NCI-H1417 treated with DMSO at 0.1 percent for 48 hours (cell line): ENCODE results near the gene TMCC3.
"Not testable (repeated sequence)": the region's sequence is repeated elsewhere in the genome, so short reads cannot be mapped to it uniquely, and the experiment has no call there.

Experiments used
- DNase-seq: peaks from one replicate; lab custom pipeline; 2025; lab: John Stamatoyannopoulos, UW

The TMCC3 gene

GRCh38 chr12:94650143-94651056 is at the start of gene TMCC3:
Gene TMCC3, minus strand, starts transcription at chr12:94650557. Its CDS starts 127 bp downstream, at chr12:94650430.
- no peak for DNase-seq

DNA sequence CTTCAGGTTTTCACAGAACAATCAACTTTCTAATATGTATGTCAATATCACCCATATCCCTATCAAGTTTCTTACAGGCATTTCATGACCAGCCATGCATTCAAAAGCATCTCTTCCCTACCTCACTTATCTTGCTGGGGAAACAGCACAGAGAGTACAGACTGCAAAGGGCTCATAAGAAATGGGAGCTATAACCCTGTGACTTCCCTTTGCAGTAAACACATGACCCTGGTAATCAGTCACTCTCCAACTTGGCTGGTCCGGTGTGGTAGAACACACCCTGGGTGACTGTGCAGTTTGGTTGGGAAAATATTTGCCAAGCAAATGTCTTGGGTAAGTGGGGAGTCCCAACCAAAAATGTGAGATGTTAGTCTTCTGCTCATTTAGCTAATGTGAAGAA is 49.4 kb upstream of the TMCC3 start:
- no peak for DNase-seq

DNA sequence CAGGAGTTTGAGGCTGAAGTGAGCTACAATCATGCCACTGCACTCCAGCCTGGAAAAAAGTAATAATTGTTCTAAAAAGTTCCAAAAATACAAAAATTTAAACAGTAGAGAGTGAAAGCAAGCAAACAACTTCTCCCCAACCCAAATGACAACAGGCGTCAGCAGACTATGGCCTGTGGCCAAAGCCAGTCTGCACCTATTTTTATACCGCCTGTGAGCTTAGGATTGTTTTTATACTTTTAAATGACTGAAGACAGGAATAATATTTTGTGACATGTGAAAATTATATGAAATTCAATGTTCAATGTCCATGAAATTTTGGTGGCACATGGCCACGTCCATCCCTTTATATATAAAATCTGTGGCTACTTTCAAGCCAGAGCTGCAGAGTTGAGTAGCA is 48.2 kb upstream of the TMCC3 start:
- DNase-seq = no peak

GRCh38 chr12:94697631-94698030 is 47.3 kb upstream of the TMCC3 start:
- DNase-seq = no peak

DNA sequence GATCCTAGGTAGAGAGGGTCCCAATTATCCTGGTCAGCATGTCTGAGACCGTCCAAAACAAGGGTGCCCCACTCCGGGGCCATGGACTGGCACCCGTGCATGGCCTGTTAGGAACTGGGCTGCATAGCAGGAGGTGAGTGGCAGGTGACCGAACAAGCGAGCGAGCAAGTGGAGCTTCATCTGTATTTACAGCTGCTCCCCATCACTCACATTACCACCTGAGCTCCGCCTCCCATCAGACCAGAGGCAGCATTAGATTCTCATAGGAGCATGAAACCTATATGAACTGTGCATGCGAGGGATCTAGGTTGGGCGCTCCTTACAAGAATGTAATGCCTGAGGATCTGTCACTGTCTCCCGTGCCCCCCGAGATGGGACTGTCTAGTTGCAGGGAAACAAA is 44.4 kb upstream of the TMCC3 start:
- DNase-seq = no peak

DNA sequence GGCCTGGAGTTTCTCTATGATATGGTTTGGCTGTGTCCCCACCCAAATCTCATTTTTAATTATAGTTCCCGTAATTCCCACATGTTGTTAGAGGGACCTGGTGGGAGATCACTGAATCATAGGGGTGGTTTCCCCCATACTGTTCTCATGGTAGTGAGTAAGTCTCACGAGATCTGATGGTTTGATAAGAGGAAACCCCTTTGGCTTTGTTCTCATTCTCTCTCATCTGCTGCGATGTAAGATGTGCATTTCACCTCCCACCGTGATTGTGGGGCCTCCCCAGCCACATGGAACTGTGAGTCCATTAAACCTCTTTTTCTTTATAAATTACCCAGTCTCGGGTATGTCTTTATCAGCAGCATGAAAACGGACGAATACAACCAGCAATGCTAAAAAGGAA is 42.5 kb upstream of the TMCC3 start:
- DNase-seq = not testable (repeated sequence)

DNA sequence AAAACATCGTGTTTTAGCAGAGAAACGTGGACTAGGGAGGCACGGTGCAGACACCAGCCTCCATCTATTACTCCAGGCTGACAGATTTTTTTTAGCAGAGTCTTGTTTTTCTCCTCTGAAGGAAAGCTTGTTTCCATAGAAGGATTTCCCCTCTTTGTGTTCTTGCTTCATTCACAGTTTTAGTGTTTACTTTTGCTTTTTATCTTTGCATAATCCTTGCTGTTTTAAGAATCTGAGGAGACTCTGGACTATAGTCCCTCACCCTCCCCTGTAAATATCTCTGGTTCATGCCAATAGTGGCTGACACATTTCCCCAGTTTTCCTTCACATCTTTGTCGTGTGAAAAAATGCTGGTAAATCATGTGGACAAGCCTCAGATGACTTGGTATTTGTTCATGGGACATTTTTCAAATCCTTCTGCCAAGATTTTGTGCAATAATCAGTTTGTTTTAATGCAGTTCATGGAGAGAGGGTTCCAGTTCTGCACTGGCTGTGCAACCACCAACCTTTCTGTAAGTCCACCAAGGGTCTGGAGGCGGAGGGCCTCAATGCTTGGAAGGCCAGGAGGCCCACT is 39.9 kb upstream of the TMCC3 start:
- no peak for DNase-seq

DNA sequence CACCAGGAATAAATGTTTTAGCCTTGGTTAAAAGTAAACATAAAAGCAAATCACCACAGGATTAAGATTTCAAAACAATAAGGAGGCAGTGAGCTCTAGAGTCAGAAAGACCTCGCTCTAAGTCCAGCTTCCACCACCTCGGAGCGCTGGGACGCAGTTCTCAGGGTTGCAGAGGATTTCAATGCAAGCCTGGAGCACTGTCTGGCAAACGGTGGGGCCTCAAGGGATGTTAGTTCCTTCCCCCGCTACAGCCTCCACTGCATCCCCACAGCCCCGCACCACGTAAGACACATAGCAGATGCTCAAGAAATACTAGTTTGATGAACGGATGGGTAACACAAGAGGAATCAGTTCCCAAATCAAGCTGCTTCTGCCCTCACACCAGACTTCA is 39.3 kb upstream of the TMCC3 start:
- no peak for DNase-seq

- DNase-seq = no peak
Measured at GRCh38 chr12:94689002-94689645, 38.8 kb upstream of the TMCC3 start.

GRCh38 chr12:94687891-94688290 is 37.5 kb upstream of the TMCC3 start:
- DNase-seq = no peak

- no peak for DNase-seq
Measured at GRCh38 chr12:94686834-94687628, 36.7 kb upstream of the TMCC3 start.

DNA sequence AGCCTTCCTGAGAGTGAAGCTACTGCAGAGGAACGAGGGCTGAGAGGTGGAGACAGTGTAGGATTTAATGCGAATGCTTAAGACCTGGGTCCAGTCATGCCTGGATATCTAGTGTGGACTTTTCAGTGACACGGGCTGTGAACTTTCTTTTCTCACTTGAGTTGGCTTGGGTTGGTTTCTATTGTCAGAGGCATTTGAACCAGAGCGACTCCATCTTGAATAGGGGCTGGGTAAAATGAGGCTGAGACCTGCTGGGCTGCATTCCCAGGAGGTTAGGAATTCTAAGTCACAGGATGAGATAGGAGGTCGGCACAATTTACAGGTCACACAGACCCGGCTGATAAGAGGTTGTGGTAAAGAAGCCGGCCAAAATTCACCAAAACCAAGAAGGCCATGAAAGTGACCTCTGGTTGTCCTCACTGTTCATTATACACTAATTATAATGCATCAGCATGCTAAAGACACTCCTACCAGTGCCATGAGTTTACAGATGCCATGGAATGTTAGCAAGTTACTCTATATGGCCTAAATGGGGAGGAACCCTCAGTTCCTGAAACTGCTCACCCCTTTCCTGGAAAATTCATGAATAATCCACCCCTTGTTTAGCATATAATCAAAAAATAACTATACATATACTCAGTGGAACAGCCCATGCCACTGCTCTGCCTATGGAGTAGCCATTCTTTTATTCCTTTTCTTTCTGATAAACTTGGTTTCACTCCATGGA is 34.2 kb upstream of the TMCC3 start:
- no peak for DNase-seq

GRCh38 chr12:94679554-94680195 is 29.3 kb upstream of the TMCC3 start:
- DNase-seq = no peak

- no peak for DNase-seq
Measured at GRCh38 chr12:94678849-94679248, 28.5 kb upstream of the TMCC3 start.

- DNase-seq = no peak
Measured at GRCh38 chr12:94678379-94678778, 28.0 kb upstream of the TMCC3 start.

- no peak for DNase-seq
Measured at GRCh38 chr12:94677778-94678177, 27.4 kb upstream of the TMCC3 start.

GRCh38 chr12:94676922-94677321 is 26.6 kb upstream of the TMCC3 start:
- no peak for DNase-seq

GRCh38 chr12:94676031-94676641 is 25.8 kb upstream of the TMCC3 start:
- no peak for DNase-seq

DNA sequence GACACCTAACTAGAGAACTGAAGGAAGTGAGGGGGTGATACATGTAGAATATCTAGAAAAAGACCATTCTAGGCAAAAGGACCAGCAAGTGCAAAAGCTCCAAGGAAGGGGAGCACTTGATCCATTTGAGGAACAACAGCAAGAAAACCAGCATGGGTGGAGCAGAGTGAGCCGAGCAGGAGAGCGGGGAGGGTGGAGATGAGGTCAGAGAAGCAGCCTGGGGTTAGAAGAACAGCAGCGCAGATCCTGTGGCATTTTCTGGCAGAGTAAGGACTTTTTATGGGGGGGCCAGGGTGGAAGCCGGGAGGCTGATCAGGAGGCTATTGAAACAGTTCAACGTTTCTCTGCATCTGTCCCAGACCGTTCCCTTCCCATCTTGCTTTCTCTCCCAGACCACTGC is 24.5 kb upstream of the TMCC3 start:
- no peak for DNase-seq

- DNase-seq = no peak
Measured at GRCh38 chr12:94674051-94674451, 23.7 kb upstream of the TMCC3 start.

- DNase-seq = no peak
Measured at GRCh38 chr12:94673496-94673895, 23.1 kb upstream of the TMCC3 start.
